ENCODE results near the gene DNM2. TPM values are rescaled to one million over a fixed set of nuclear protein-coding genes. Genes with fewer than 3 reads are reported as not detected.
A peak's percentile ranks its signal among the peaks of the same experiment; 100 is the strongest.

Gene DNM2
- total and polyA plus RNA-seq, 2 donors: 76.2 to 87.0 TPM

Small RNA genes lying within 50 kb of the gene (small RNA-seq; reads per million reads assigned to genes)
- gene MIR199A1: 0.41 reads per million, percentile 34 among the genes with 10 or more reads in this experiment
- gene MIR4748: not detected
- gene MIR638: not detected
- not detected for gene MIR6793

Other genes with a start within 250 kb of the DNM2 start
- gene KEAP1, start 214.7 kb upstream of the DNM2 start, total RNA-seq: 30.4 TPM
- 80.1 TPM for gene KEAP1, start 214.7 kb upstream of the DNM2 start, polyA plus RNA-seq
- gene S1PR5, start 200.6 kb upstream of the DNM2 start, total RNA-seq: 3.2 TPM
- gene S1PR5, start 200.6 kb upstream of the DNM2 start, polyA plus RNA-seq: 1.8 TPM
- 6.0 TPM for gene ATG4D, start 174.2 kb upstream of the DNM2 start, total RNA-seq
- gene ATG4D, start 174.2 kb upstream of the DNM2 start, polyA plus RNA-seq: 25.9 TPM
- gene KRI1, start 152.1 kb upstream of the DNM2 start, total RNA-seq: 7.7 TPM
- gene KRI1, start 152.1 kb upstream of the DNM2 start, polyA plus RNA-seq: 29.9 TPM
- 6.2 TPM for gene CDKN2D, start 149.1 kb upstream of the DNM2 start, total RNA-seq
- 24.7 TPM for gene CDKN2D, start 149.1 kb upstream of the DNM2 start, polyA plus RNA-seq
- 9.4 TPM for gene AP1M2, start 130.8 kb upstream of the DNM2 start, total RNA-seq
- gene AP1M2, start 130.8 kb upstream of the DNM2 start, polyA plus RNA-seq: 9.3 TPM
- 40.7 TPM for gene SLC44A2, start 92.5 kb upstream of the DNM2 start, total RNA-seq
- 76.5 TPM for gene SLC44A2, start 92.5 kb upstream of the DNM2 start, polyA plus RNA-seq
- gene ILF3, start 63.7 kb upstream of the DNM2 start, total RNA-seq: 103 TPM
- gene ILF3, start 63.7 kb upstream of the DNM2 start, polyA plus RNA-seq: 107 TPM
- gene QTRT1, start 16.6 kb upstream of the DNM2 start, total RNA-seq: 16.3 TPM
- gene QTRT1, start 16.6 kb upstream of the DNM2 start, polyA plus RNA-seq: 55.3 TPM
- gene TMED1, start 118.1 kb downstream of the DNM2 start, total RNA-seq: 23.5 TPM
- 41.6 TPM for gene TMED1, start 118.1 kb downstream of the DNM2 start, polyA plus RNA-seq
- 2.6 TPM for gene C19orf38, start 130.3 kb downstream of the DNM2 start, total RNA-seq
- 2.4 TPM for gene C19orf38, start 130.3 kb downstream of the DNM2 start, polyA plus RNA-seq
- 19.1 TPM for gene CARM1, start 153.5 kb downstream of the DNM2 start, total RNA-seq
- gene CARM1, start 153.5 kb downstream of the DNM2 start, polyA plus RNA-seq: 55.7 TPM
- 47.2 TPM for gene YIPF2, start 210.6 kb downstream of the DNM2 start, total RNA-seq
- gene YIPF2, start 210.6 kb downstream of the DNM2 start, polyA plus RNA-seq: 38.1 TPM
- 14.1 TPM for gene TIMM29, start 210.7 kb downstream of the DNM2 start, total RNA-seq
- gene TIMM29, start 210.7 kb downstream of the DNM2 start, polyA plus RNA-seq: 19.7 TPM
- 38.1 TPM for gene SMARCA4, start 243.0 kb downstream of the DNM2 start, total RNA-seq
- gene SMARCA4, start 243.0 kb downstream of the DNM2 start, polyA plus RNA-seq: 46.0 TPM

Measured in urinary bladder (tissue), 2 donors.